Muscle layer of colon (tissue), 2 donors: ENCODE results near the gene HSPA1A.
"Not testable (repeated sequence)": the region's sequence is repeated elsewhere in the genome, so short reads cannot be mapped to it uniquely, and the experiment has no call there.

ENCODE experiments used
- H3K27ac ChIP-seq: one replicate; pipeline ENCODE4 v1.7.0; 2013; ENCODE audit warnings: low read depth, mild to moderate bottlenecking, low read length, moderate library complexity
- H3K27me3 ChIP-seq, 2 donors: one replicate each; pipeline ENCODE4 v1.7.0; 2013; ENCODE audit warnings: low read length in 2 of 2, mild to moderate bottlenecking in 2 of 2; ENCODE audit not compliant: insufficient read depth in 2 of 2, control insufficient read depth in 1 of 2
- H3K36me3 ChIP-seq: one replicate; pipeline ENCODE4 v1.7.0; 2013; ENCODE audit warnings: mild to moderate bottlenecking, low read length; ENCODE audit not compliant: insufficient read depth
- H3K4me1 ChIP-seq: one replicate; pipeline ENCODE4 v1.7.0; 2013; ENCODE audit warnings: mild to moderate bottlenecking, low read length; ENCODE audit not compliant: insufficient read depth
- H3K4me3 ChIP-seq, 2 donors: one replicate each; pipeline ENCODE4 v1.7.0; 2013; ENCODE audit warnings: low read length in 2 of 2, low read depth in 1 of 2, mild to moderate bottlenecking in 1 of 2, moderate library complexity in 1 of 2
- H3K9ac ChIP-seq: one replicate; pipeline ENCODE4 v1.7.0; 2013; ENCODE audit warnings: low read length
- H3K9me3 ChIP-seq: one replicate; pipeline ENCODE4 v1.7.0; 2013; ENCODE audit warnings: mild to moderate bottlenecking, low read length
- donor health status: abdominal sarcoma.
- donor health status: Adenocarcinoma of cecum.

HSPA1A gene

DNA sequence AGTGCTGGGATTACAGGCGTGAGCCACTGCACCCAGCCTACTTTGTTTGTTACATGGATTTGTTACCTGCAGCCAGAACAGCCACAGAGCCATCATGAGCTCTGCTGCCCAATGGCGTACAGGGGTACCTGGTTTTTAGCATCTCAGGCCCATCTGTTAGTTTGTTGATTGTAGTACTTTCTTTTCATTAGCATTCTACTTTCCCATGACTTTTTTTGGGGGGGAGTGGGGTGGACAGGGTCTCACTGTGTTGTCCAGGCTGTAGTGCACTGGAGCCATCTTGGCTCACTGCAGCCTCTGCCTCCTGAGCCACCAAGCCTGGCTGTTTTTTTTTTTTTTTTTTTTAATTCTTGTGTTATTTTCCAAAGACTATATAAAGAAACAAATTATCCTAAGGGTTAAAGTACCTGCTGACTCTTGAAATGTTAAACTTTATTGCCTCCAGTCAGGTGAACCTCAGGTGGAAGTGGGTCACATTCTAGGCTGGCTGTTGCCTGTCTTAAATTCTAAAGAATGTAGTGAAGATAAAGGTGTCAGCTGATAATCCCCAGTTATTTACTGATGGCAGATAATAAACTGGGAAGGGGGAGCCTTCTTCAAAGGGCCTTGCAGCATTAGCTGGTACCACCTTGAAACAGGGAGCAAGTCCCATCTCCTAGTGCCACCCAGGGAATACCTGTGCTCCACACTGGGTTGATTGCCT, 32.1 kb downstream of the HSPA1A start:
- H3K36me3 ChIP-seq, result no peaks in the 10 kb centered on the region
- H3K27ac ChIP-seq, result no peak overlapping the region
- no peaks in the 10 kb centered on the region for H3K27me3 ChIP-seq
- H3K9me3 ChIP-seq, result no peaks in the 10 kb centered on the region
- H3K4me3 ChIP-seq, result no peak overlapping the region
- no peaks in the 10 kb centered on the region for H3K4me1 ChIP-seq
- no peak overlapping the region for H3K9ac ChIP-seq

DNA sequence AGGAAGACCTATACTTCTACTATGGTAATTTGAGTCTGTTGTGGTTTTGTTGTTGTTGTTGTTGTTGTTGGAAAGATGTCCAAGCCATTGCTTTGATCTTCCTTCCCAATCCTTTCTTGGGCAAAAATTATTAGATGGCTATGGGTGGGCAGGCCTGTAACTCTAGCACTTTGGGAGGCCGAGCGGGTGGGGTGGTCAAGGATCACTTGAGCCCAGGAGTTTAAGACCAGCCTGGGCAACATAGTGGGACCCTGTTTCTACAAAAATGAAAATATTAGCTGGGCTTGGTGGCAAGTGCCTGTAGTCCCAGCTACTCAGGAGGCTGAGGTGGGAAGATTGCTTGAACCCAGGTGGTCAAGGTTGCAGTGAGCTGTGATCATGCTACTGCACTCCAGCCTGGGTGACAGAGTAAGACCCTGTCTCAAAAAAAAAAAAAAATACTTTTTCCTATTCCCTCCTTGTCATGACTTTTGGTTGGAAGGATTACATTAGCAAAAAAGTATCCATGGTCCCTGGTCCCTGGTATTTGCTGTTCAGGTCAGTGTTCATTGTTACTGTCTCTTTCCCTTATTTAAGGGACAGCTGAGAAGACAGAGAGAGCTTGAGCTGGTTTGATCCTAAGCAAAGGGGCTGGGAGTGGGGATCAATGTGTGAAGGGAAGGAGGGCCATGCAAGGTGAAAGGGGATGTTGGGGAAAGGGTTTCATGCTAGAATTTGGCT, 35.6 kb downstream of the HSPA1A start:
- Histone ChIP-seq H3K27me3 (no peaks in the 10 kb centered on the region), H3K9me3 (no peaks in the 10 kb centered on the region), H3K9ac (no peak overlapping the region), H3K36me3 (no peaks in the 10 kb centered on the region), H3K4me3 (no peak overlapping the region), H3K27ac (no peak overlapping the region), H3K4me1 (no peaks in the 10 kb centered on the region)

- H3K4me3 ChIP-seq, result no peak overlapping the region
- H3K9me3 ChIP-seq, result no peaks in the 10 kb centered on the region
- H3K36me3 ChIP-seq, result no peaks in the 10 kb centered on the region
- H3K9ac ChIP-seq, result no peak overlapping the region
- H3K27me3 ChIP-seq, result no peaks in the 10 kb centered on the region
- no peak overlapping the region for H3K27ac ChIP-seq
- H3K4me1 ChIP-seq, result no peaks in the 10 kb centered on the region
Measured at GRCh38 chr6:31851485-31851832, 36.1 kb downstream of the HSPA1A start.

GRCh38 chr6:31851980-31852718, 36.8 kb downstream of the HSPA1A start:
- not testable (repeated sequence) for H3K4me1 ChIP-seq, H3K36me3 ChIP-seq, H3K4me3 ChIP-seq, H3K27ac ChIP-seq, H3K9ac ChIP-seq, H3K27me3 ChIP-seq, H3K9me3 ChIP-seq

DNA sequence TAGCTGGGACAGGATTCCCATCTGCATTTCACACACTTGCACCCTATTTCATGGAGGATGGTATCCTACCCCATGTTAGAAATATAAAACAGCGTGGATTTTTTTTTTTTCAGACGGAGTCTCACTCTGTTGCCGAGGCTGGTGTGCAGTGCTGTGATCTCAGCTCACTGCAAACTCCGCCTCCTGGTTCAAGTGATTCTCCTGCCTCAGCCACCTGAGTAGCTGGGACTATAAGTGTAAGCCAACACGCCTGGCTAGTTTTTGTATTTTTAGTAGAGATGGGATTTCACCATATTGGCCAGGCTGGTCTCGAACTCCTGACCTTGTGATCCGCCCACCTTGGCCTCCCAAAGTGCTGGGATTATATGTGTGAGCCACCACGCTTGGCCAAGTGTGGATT, 42.4 kb downstream of the HSPA1A start:
- not testable (repeated sequence) for H3K9ac ChIP-seq, H3K9me3 ChIP-seq, H3K27me3 ChIP-seq, H3K4me3 ChIP-seq, H3K27ac ChIP-seq
- Histone ChIP-seq H3K36me3 (peaks cover 29% of the 10 kb centered on the region), H3K4me1 (peaks cover 11% of the 10 kb centered on the region)

DNA sequence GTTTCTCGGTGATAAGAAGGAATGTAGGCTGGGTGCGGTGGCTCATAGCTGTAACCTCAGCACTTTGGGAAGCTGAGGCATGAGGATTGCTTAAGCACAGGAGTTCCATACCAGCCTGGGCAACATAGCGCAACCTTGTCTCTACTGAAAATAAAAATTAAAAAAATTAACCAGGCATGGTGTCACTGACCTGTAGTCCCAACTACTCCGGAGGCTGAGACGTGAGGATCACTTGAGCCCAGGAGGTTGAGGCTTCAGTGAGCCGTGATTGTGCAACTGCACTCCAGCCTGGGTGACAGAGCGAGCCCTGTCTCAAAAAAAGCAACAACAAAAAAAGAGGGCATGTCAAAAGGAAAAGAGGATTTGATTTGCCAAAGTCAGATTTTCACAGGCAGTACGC, 43.4 kb downstream of the HSPA1A start:
- H3K4me1 ChIP-seq, result peaks cover 11% of the 10 kb centered on the region
- no peak overlapping the region for H3K9ac ChIP-seq
- H3K27ac ChIP-seq, result no peak overlapping the region
- H3K9me3 ChIP-seq, result no peaks in the 10 kb centered on the region
- peaks cover 29% of the 10 kb centered on the region for H3K36me3 ChIP-seq
- H3K27me3 ChIP-seq, result no peaks in the 10 kb centered on the region
- H3K4me3 ChIP-seq, result no peak overlapping the region

DNA sequence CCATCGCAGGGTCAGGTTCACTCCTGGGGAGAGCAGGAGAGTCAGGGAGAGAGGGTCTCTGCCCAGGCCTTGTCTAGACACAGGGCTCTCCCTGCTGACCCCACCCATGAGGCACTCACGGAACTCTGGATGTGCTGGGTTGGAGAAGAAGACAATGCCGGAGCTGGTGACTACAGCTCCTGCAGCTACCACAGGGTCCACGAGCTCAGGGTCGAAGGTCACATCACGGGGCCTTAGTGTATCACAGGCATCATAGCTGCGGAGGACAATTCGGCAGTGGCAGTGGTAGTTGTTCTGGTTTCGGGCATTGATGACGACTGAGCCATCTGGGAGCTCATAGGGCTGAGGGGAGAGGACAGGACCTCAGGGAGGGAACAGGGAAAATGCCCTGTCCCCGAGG, 44.6 kb downstream of the HSPA1A start:
- H3K4me3 ChIP-seq, result no peak overlapping the region
- no peak overlapping the region for H3K9ac ChIP-seq
- H3K36me3 ChIP-seq, result peaks cover 29% of the 10 kb centered on the region
- no peak overlapping the region for H3K27ac ChIP-seq
- H3K27me3 ChIP-seq, result no peaks in the 10 kb centered on the region
- H3K4me1 ChIP-seq, result peaks cover 17% of the 10 kb centered on the region
- no peaks in the 10 kb centered on the region for H3K9me3 ChIP-seq

DNA sequence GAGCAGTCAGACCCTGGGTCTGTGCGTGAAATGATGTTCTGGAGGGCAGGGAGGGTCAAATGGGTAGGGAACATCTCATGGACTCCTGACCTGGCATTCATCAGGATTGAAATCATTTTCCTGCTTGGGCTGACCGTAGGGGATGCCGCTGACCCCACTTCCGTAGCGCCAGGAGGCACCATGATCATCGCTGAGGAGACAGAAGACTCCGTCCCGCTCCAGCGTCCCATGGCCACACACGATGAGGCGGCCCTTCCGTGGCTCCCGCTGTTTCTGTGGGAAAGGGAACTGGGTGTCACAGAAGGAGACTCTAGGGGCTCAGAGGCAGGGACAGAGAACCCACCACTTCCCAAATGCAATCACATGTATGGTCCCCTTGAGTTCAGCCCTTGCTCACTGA, 45.0 kb downstream of the HSPA1A start:
- Histone ChIP-seq H3K4me1 (peaks cover 17% of the 10 kb centered on the region), H3K4me3 (no peak overlapping the region), H3K9ac (no peak overlapping the region), H3K36me3 (peaks cover 29% of the 10 kb centered on the region), H3K27ac (no peak overlapping the region), H3K9me3 (no peaks in the 10 kb centered on the region), H3K27me3 (no peaks in the 10 kb centered on the region)

DNA sequence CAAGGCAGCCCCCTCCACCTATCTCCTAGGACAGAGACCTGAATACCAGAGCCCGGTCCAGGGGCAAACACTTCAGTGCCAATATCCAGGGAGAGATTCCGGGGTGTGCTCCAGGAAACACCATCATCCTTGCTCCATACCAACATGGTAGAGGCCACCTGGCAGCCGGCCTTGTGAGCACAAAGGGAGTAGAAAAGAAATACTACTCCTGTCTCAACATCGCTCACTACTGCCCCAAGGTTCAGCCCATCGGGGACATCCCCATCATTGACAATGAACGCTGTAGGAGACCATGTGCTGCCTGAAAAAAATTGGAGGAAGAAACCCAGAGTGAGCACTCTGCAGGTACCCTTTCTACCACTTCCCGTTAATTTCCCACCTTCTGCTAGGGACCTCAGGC, 45.8 kb downstream of the HSPA1A start:
- H3K9me3 ChIP-seq, result no peaks in the 10 kb centered on the region
- no peak overlapping the region for H3K4me3 ChIP-seq
- H3K4me1 ChIP-seq, result peaks cover 17% of the 10 kb centered on the region
- no peaks in the 10 kb centered on the region for H3K27me3 ChIP-seq
- H3K27ac ChIP-seq, result no peak overlapping the region
- H3K36me3 ChIP-seq, result peaks cover 29% of the 10 kb centered on the region
- no peak overlapping the region for H3K9ac ChIP-seq

GRCh38 chr6:31861919-31862343, 46.6 kb downstream of the HSPA1A start:
- Histone ChIP-seq H3K27ac (peak overlapping the region; percentile 75), H3K27me3 (no peaks in the 10 kb centered on the region), H3K36me3 (peaks cover 29% of the 10 kb centered on the region), H3K4me1 (peaks cover 17% of the 10 kb centered on the region), H3K4me3 (peak overlapping the region; percentile 63 to 72), H3K9me3 (no peaks in the 10 kb centered on the region), H3K9ac (peak overlapping the region; percentile 78)

GRCh38 chr6:31862344-31863235, 47.2 kb downstream of the HSPA1A start, which contains the start of gene NEU1:
Gene NEU1, minus strand, starts transcription at chr6:31862821. Its CDS starts 45 bp downstream, at chr6:31862776.
- no peaks in the 10 kb centered on the region for H3K27me3 ChIP-seq
- peak within 1 kb of the TSS; percentile 75 for H3K27ac ChIP-seq
- H3K4me1 ChIP-seq, result peaks cover 17% of the 10 kb centered on the region
- peaks cover 25% of the 10 kb centered on the region for H3K36me3 ChIP-seq
- H3K9ac ChIP-seq, result peak within 1 kb of the TSS; percentile 78
- peak within 1 kb of the TSS; percentile 65 to 72 for H3K4me3 ChIP-seq
- no peaks in the 10 kb centered on the region for H3K9me3 ChIP-seq
